Hepatocyte (in vitro differentiated cells): ENCODE measurements around the gene SLC25A33.

ENCODE experiments used
- CTCF ChIP-seq: fragments of 200-600 bp; sonication (generic); IDR thresholded peaks from 2 replicates; pipeline ENCODE4 v1.5.1; 2016; ENCODE audit warnings: antibody characterized with exemption, mild to moderate bottlenecking; ENCODE audit not compliant: poor library complexity
- EZH2phosphoT487 ChIP-seq: fragments of 200-600 bp; sonication (generic); IDR thresholded peaks from one replicate; pipeline ENCODE4 v1.6.1; 2018; ENCODE audit warnings: antibody characterized with exemption, mild to moderate bottlenecking, low read depth, moderate library complexity; ENCODE audit not compliant: unreplicated experiment, severe bottlenecking

GRCh38 chr1:9542430-9542829 lies 3.2 kb downstream of the SLC25A33 start:
- TF ChIP-seq CTCF (no peak), EZH2phosphoT487 (no peak)
